ENCODE results near the gene PLA2G2F. TPM values are rescaled to one million over a fixed set of nuclear protein-coding genes. Genes with fewer than 3 reads are reported as not detected.

The PLA2G2F gene
- total RNA-seq, 1 experiment from 2014 or later, result 0.20 TPM

- Histone ChIP-seq H3K4me1 (replicated peaks; ENCODE audit: insufficient read depth) (0 out of 2 replicates have a peak, but pooled peaks cover under 1% of the 10 kb centered on the region), H3K27me3 (ENCODE audit: insufficient read depth, low read depth) (no peaks in the 10 kb centered on the region), H3K9me3 (ENCODE audit: insufficient read depth, low read depth) (no peaks in the 10 kb centered on the region), H3K27ac (no peak overlapping the region), H2AFZ (no peak overlapping the region), H3K9me2 (ENCODE audit: insufficient read depth) (no peaks in the 10 kb centered on the region), H3K4me2 (no peak overlapping the region), H3K4me3 (no peak overlapping the region), H4K20me1 (ENCODE audit: insufficient read depth) (no peaks in the 10 kb centered on the region), H3F3A (ENCODE audit: insufficient read depth, low read depth) (no peaks in the 10 kb centered on the region), H3K79me2 (ENCODE audit: low read depth) (no peaks in the 10 kb centered on the region), H3K36me3 (ENCODE audit: low read depth) (no peaks in the 10 kb centered on the region)
- POLR2A ChIA-PET (ENCODE audit: unreplicated experiment), result no interaction called here
- TF ChIP-seq CTCF (conservative IDR thresholded peaks at IDR 0.05) (no peak), EZH2 (IDR thresholded peaks at IDR 0.05; ENCODE audit: low read depth) (no peak)
- CTCF ChIA-PET, result interaction anchor here (0.6 kb wide), 1 partner anchor 121 kb away, joined by 3 read pairs; no protein-coding TSS in a partner anchor
- no TSS peak for BruUV-seq (replicated peaks)
- DNase-seq, result no peak
- intact Hi-C loops (cut with micrococcal nuclease; ENCODE audit: unreplicated experiment), result no loop called here
Measured at GRCh38 chr1:20095564-20096434, 43.3 kb upstream of the PLA2G2F start.

- H3K4me3 ChIP-seq, result no peak overlapping the region
- DNase-seq, result no peak
- H3K27ac ChIP-seq, result no peak overlapping the region
- intact Hi-C loops (cut with micrococcal nuclease; ENCODE audit: unreplicated experiment), result no loop called here
- no peaks in the 10 kb centered on the region for H3K27me3 ChIP-seq (ENCODE audit: insufficient read depth, low read depth)
- no peaks in the 10 kb centered on the region for H3K9me2 ChIP-seq (ENCODE audit: insufficient read depth)
- no TSS peak for BruUV-seq (replicated peaks)
- no peaks in the 10 kb centered on the region for H3F3A ChIP-seq (ENCODE audit: insufficient read depth, low read depth)
- no peaks in the 10 kb centered on the region for H3K36me3 ChIP-seq (ENCODE audit: low read depth)
- H2AFZ ChIP-seq, result no peak overlapping the region
- H4K20me1 ChIP-seq (ENCODE audit: insufficient read depth), result no peaks in the 10 kb centered on the region
- ChIA-PET CTCF (no interaction called here), POLR2A (ENCODE audit: unreplicated experiment) (no interaction called here)
- no peak for TF ChIP-seq EZH2 (IDR thresholded peaks at IDR 0.05; ENCODE audit: low read depth)
- no peak for TF ChIP-seq CTCF (conservative IDR thresholded peaks at IDR 0.05)
- H3K4me2 ChIP-seq, result no peak overlapping the region
- no peaks in the 10 kb centered on the region for H3K9me3 ChIP-seq (ENCODE audit: insufficient read depth, low read depth)
- no peaks in the 10 kb centered on the region for H3K79me2 ChIP-seq (ENCODE audit: low read depth)
- peaks cover 11% of the 10 kb centered on the region for H3K4me1 ChIP-seq (replicated peaks; ENCODE audit: insufficient read depth)
Measured at GRCh38 chr1:20096840-20097447, 42.2 kb upstream of the PLA2G2F start.

GRCh38 chr1:20099533-20099932 is 39.6 kb upstream of the PLA2G2F start:
- Histone ChIP-seq H3K27ac (no peak overlapping the region), H2AFZ (no peak overlapping the region), H3K27me3 (ENCODE audit: insufficient read depth, low read depth) (no peaks in the 10 kb centered on the region), H3K4me2 (no peak overlapping the region), H4K20me1 (ENCODE audit: insufficient read depth) (no peaks in the 10 kb centered on the region), H3F3A (ENCODE audit: insufficient read depth, low read depth) (peaks cover 10% of the 10 kb centered on the region; the same call in 1 of the 2 replicates), H3K79me2 (ENCODE audit: low read depth) (no peaks in the 10 kb centered on the region), H3K9me2 (ENCODE audit: insufficient read depth) (no peaks in the 10 kb centered on the region), H3K4me3 (no peak overlapping the region), H3K4me1 (replicated peaks; ENCODE audit: insufficient read depth) (peaks cover 26% of the 10 kb centered on the region), H3K9me3 (ENCODE audit: insufficient read depth, low read depth) (no peaks in the 10 kb centered on the region), H3K36me3 (ENCODE audit: low read depth) (no peaks in the 10 kb centered on the region)
- no peak for TF ChIP-seq EZH2 (IDR thresholded peaks at IDR 0.05; ENCODE audit: low read depth)
- no peak for TF ChIP-seq CTCF (conservative IDR thresholded peaks at IDR 0.05)
- ChIA-PET POLR2A (ENCODE audit: unreplicated experiment) (no interaction called here), CTCF (no interaction called here)
- no peak for DNase-seq
- BruUV-seq (replicated peaks), result no TSS peak
- intact Hi-C loops (cut with micrococcal nuclease; ENCODE audit: unreplicated experiment), result no loop called here

Measured in PC-9 (cell line).